ENCODE data around the gene EYA2. TPM values are rescaled to one million over a fixed set of nuclear protein-coding genes. Genes with fewer than 3 reads are reported as not detected.

EYA2 gene
- total and polyA plus RNA-seq, 2 experiments from 2014 or later: 0.18 TPM; not detected in 1

DNA sequence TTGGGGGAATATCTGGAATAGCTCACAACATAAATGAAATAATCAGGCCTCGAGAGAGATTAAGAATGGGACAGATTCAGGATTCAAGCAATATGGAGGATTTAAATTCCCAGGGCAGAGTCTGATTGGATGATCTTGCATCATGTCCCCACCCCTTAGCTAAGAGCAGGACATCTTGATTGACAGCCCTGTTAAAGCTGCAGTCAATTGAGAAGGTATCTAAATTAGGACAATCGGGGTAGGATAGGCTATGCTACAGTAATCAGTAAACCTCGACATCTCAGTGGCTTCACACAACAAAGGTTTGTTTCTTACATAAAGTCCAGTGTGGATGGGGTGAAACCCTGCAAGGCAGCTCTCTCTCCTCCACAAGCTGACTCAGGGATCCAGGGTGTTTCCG lies 109.5 kb downstream of the EYA2 start:
- 60 to 67% methylated on average over 4 of the region's 4 CpGs for WGBS, 2 experiments (ENCODE audit: low coverage in 1 of 2, low lambda C conversion rate in 2 of 2, missing lambda C conversion rate in 2 of 2)
- DNase-seq: no peak
- H3K4me2 ChIP-seq (ENCODE audit: unreplicated experiment): no peak overlapping the region
- H2AFZ ChIP-seq: no peak overlapping the region
- no peaks in the 10 kb centered on the region for H3F3A ChIP-seq (ENCODE audit: insufficient read depth)
- no peaks in the 10 kb centered on the region for H4K20me1 ChIP-seq (ENCODE audit: insufficient read depth)
- TF ChIP-seq EZH2 (IDR thresholded peaks at IDR 0.05; ENCODE audit: insufficient read depth, poor library complexity, severe bottlenecking) (no peak), EZH2phosphoT487 (IDR thresholded peaks at IDR 0.05; ENCODE audit: insufficient read depth, low read depth) (no peak)
- H3K27me3 ChIP-seq (replicated peaks; ENCODE audit: insufficient read depth): peaks cover 13% of the 10 kb centered on the region
- H3K4me3 ChIP-seq: no peak overlapping the region
- H3K9me2 ChIP-seq (ENCODE audit: insufficient read depth): no peaks in the 10 kb centered on the region
- H3K9me3 ChIP-seq (ENCODE audit: low read depth): no peaks in the 10 kb centered on the region
- H3K27ac ChIP-seq: no peak overlapping the region
- H3K4me1 ChIP-seq (ENCODE audit: insufficient read depth): no peaks in the 10 kb centered on the region
- no peak overlapping the region for H3K9ac ChIP-seq
- H3K36me3 ChIP-seq (ENCODE audit: low read depth): no peaks in the 10 kb centered on the region
- H3K79me2 ChIP-seq (ENCODE audit: insufficient read depth): no peaks in the 10 kb centered on the region
- in situ Hi-C loops (cut with MboI): no loop called here

DNA sequence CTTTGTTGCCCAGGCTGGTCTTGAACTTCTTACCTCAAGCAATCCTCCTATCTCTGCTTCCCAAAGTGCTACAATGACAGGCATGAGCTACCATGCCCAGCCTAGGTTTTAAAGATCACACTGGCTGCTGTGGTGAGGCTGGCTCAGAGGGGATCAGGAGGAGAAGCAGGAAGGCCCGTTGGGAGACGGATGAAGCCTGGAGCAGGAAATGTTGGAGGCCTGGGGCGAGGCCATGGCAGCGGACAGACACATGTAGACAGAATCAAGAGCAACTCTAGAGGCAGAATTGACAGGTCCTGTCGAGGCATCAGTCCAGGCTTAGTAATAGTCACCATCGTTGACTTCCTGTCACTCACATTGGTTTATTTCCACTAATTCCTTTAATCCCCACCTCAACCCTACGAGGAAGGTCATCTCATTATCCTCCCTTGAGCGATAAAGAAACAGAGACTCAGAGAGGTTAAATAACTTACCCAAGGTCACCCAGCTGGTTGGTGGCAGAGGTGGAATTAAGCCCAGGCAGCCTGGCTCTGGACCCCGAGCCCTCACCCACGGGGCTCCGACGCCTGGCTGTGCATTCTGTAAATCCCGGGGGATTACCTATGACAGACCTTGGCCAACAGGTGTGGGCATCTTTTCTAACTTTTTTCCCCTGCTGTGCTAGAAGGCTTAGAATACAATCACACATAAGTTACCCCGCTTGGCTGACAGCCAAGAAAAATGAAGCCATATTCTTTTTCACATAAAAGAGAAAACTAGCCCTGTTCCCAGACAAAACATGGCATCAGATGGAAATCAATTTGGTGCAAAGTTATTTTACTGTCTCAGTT lies 113.4 kb downstream of the EYA2 start:
- WGBS, 2 experiments (ENCODE audit: low coverage in 1 of 2, low lambda C conversion rate in 2 of 2, missing lambda C conversion rate in 2 of 2): 56 to 64% methylated on average over 14 of the region's 14 CpGs
- in situ Hi-C loops (cut with MboI): no loop called here

DNA sequence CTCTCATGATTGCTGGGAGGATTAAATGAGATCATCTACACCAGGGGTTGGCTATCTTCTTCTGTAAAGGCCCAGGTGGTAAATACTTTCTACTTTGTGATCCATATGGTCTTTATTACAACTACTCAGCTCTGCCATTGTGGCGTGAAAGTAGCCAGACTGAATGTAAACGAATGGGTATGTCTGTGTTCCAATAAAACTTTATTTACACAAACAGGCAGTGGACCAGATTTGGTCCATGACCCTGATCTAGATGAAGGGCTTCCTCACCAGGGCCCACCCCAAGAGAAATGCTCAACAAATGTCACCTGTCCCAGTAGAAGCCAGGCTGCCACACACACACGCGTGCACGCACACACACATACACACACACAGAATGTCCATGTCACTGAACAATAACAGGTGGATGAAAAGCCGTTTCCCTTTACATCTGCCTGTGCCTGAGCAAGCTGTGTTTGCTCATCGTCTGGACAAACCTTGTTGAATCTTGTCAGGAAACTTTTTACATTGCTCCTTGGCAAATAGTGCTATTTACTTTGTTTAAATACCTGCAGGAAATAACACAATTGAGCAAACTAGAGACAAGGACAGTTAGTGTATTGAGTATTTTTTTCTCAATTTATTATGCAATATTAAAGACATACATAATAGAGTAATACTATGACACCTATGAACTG lies 114.3 kb downstream of the EYA2 start:
- Histone ChIP-seq H3K4me3 (no peak overlapping the region), H3K4me2 (ENCODE audit: unreplicated experiment) (no peak overlapping the region), H3K9me3 (ENCODE audit: low read depth) (no peaks in the 10 kb centered on the region), H3K79me2 (ENCODE audit: insufficient read depth) (no peaks in the 10 kb centered on the region), H3K9me2 (ENCODE audit: insufficient read depth) (no peaks in the 10 kb centered on the region), H3K27me3 (replicated peaks; ENCODE audit: insufficient read depth) (0 out of 2 replicates have a peak, but pooled peaks cover 4% of the 10 kb centered on the region), H3K27ac (no peak overlapping the region), H3K36me3 (ENCODE audit: low read depth) (no peaks in the 10 kb centered on the region), H3K4me1 (ENCODE audit: insufficient read depth) (no peaks in the 10 kb centered on the region), H3K9ac (no peak overlapping the region), H3F3A (ENCODE audit: insufficient read depth) (no peaks in the 10 kb centered on the region), H2AFZ (no peak overlapping the region), H4K20me1 (ENCODE audit: insufficient read depth) (no peaks in the 10 kb centered on the region)
- in situ Hi-C loops (cut with MboI): no loop called here
- TF ChIP-seq EZH2 (IDR thresholded peaks at IDR 0.05; ENCODE audit: insufficient read depth, poor library complexity, severe bottlenecking) (no peak), EZH2phosphoT487 (IDR thresholded peaks at IDR 0.05; ENCODE audit: insufficient read depth, low read depth) (no peak)
- DNase-seq: no peak
- WGBS, 2 experiments (ENCODE audit: low coverage in 1 of 2, low lambda C conversion rate in 2 of 2, missing lambda C conversion rate in 2 of 2): 47 to 55% methylated on average over 7 of the region's 7 CpGs

More for the DNA sequence above, 113.4 kb downstream of the EYA2 start:
- H3K4me2 ChIP-seq (ENCODE audit: unreplicated experiment): no peak overlapping the region
- no peaks in the 10 kb centered on the region for H3K9me3 ChIP-seq (ENCODE audit: low read depth)
- no peaks in the 10 kb centered on the region for H3K36me3 ChIP-seq (ENCODE audit: low read depth)
- H3K27ac ChIP-seq: no peak overlapping the region
- no peak overlapping the region for H3K9ac ChIP-seq
- H3F3A ChIP-seq (ENCODE audit: insufficient read depth): no peaks in the 10 kb centered on the region
- TF ChIP-seq EZH2phosphoT487 (IDR thresholded peaks at IDR 0.05; ENCODE audit: insufficient read depth, low read depth) (no peak), EZH2 (IDR thresholded peaks at IDR 0.05; ENCODE audit: insufficient read depth, poor library complexity, severe bottlenecking) (no peak)
- DNase-seq: no peak
- no peak overlapping the region for H2AFZ ChIP-seq
- H3K27me3 ChIP-seq (replicated peaks; ENCODE audit: insufficient read depth): peaks cover 8% of the 10 kb centered on the region; the same call in 1 of the 2 replicates
- H3K79me2 ChIP-seq (ENCODE audit: insufficient read depth): no peaks in the 10 kb centered on the region
- H3K4me3 ChIP-seq: no peak overlapping the region
- no peaks in the 10 kb centered on the region for H4K20me1 ChIP-seq (ENCODE audit: insufficient read depth)
- no peaks in the 10 kb centered on the region for H3K4me1 ChIP-seq (ENCODE audit: insufficient read depth)
- H3K9me2 ChIP-seq (ENCODE audit: insufficient read depth): no peaks in the 10 kb centered on the region

DNA sequence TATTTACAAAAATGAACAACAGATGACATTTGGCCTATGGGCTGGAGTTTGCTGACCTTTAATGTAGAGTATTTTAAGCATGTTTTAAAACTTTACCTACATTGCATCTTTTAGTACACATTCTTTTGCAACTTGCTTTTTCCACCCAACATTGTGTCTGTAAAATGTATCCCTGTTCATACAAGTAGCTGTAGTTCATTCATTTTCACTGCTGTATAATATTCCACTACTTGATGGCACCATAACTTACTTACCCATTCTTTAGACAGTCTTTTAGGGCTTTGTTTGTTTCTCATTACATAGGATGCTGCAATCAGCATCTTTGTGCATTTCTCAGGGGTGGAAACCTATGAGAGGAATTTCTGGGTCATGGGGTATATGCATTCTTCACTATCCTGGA lies 115.1 kb downstream of the EYA2 start:
- no peak for DNase-seq
- Histone ChIP-seq H3K27me3 (replicated peaks; ENCODE audit: insufficient read depth) (no peaks in the 10 kb centered on the region), H3K9me3 (ENCODE audit: low read depth) (no peaks in the 10 kb centered on the region), H3K9me2 (ENCODE audit: insufficient read depth) (no peaks in the 10 kb centered on the region), H3K4me1 (ENCODE audit: insufficient read depth) (no peaks in the 10 kb centered on the region), H3K79me2 (ENCODE audit: insufficient read depth) (no peaks in the 10 kb centered on the region), H3K4me2 (ENCODE audit: unreplicated experiment) (no peak overlapping the region), H3K27ac (no peak overlapping the region), H4K20me1 (ENCODE audit: insufficient read depth) (no peaks in the 10 kb centered on the region), H2AFZ (no peak overlapping the region), H3F3A (ENCODE audit: insufficient read depth) (no peaks in the 10 kb centered on the region), H3K36me3 (ENCODE audit: low read depth) (no peaks in the 10 kb centered on the region), H3K9ac (no peak overlapping the region), H3K4me3 (no peak overlapping the region)
- TF ChIP-seq EZH2 (IDR thresholded peaks at IDR 0.05; ENCODE audit: insufficient read depth, poor library complexity, severe bottlenecking) (no peak), EZH2phosphoT487 (IDR thresholded peaks at IDR 0.05; ENCODE audit: insufficient read depth, low read depth) (no peak)
- in situ Hi-C loops (cut with MboI): no loop called here

Data from GM23248 (cell line).